SJCRH30 (cell line): ENCODE measurements around the gene APOM. TPM values are rescaled to one million over a fixed set of nuclear protein-coding genes. Genes with fewer than 3 reads are reported as not detected.
A peak's percentile ranks its signal among the peaks of the same experiment; 100 is the strongest.

Source experiments
- DNase-seq, 2 experiments: peaks; one replicate each; pipeline ENCODE4 v3.0.0-alpha.2; 2015 to 2020
- H3K27ac ChIP-seq: fragments of 250-450 bp; sonication (Bioruptor Pico); 2 replicates; pipeline ENCODE4 v1.5.1; 2020; ENCODE audit warnings: mild to moderate bottlenecking, moderate library complexity
- H3K27me3 ChIP-seq: fragments of 250-450 bp; sonication (Bioruptor Pico); 2 replicates; pipeline ENCODE4 v1.5.1; 2020; ENCODE audit warnings: mild to moderate bottlenecking, moderate library complexity
- H3K36me3 ChIP-seq: fragments of 250-450 bp; sonication (Bioruptor Pico); 2 replicates; pipeline ENCODE4 v1.5.1; 2020; ENCODE audit warnings: mild to moderate bottlenecking, moderate library complexity
- H3K4me1 ChIP-seq: fragments of 250-450 bp; sonication (Bioruptor Pico); 2 replicates; pipeline ENCODE4 v1.5.1; 2020; ENCODE audit warnings: mild to moderate bottlenecking, moderate library complexity
- H3K4me3 ChIP-seq: fragments of 250-450 bp; sonication (Bioruptor Pico); 2 replicates; pipeline ENCODE4 v1.5.1; 2020; ENCODE audit warnings: mild to moderate bottlenecking, moderate library complexity
- H3K9me3 ChIP-seq: fragments of 250-450 bp; sonication (Bioruptor Pico); replicated peaks from 2 replicates; pipeline ENCODE4 v1.5.1; 2020; ENCODE audit warnings: mild to moderate bottlenecking, moderate library complexity
- total RNA-seq: library from RNA; depleted of rRNA; stranded (reverse); fragments of >200 nt; shearing (Covaris generic); gene quantifications from 2 replicates; pipeline ENCODE4 v1.2.3, GENCODE V29; 2014; rRNA removed

Gene APOM
- total RNA-seq, result 1.8 and 2.0 TPM in 2 replicates

- Histone ChIP-seq H3K9me3 (no peaks in the 10 kb centered on the region), H3K4me1 (peaks cover 3% of the 10 kb centered on the region; the same call in 1 of the 2 replicates), H3K36me3 (peaks cover 4% of the 10 kb centered on the region; the same call in 1 of the 2 replicates), H3K27ac (no peak within 1 kb of the TSS), H3K27me3 (no peaks in the 10 kb centered on the region), H3K4me3 (no peak within 1 kb of the TSS)
- DNase-seq, result no peak
Measured at GRCh38 chr6:31655349-31656237, at the start of gene APOM. Gene APOM, plus strand, starts transcription at chr6:31655894. Its CDS starts 73 bp downstream, at chr6:31655967.

- H3K27me3 ChIP-seq, result no peaks in the 10 kb centered on the region
- H3K9me3 ChIP-seq, result no peaks in the 10 kb centered on the region
- no peak overlapping the region for H3K27ac ChIP-seq
- no peaks in the 10 kb centered on the region for H3K36me3 ChIP-seq
- no peak for DNase-seq
- H3K4me3 ChIP-seq, result no peak overlapping the region
- no peaks in the 10 kb centered on the region for H3K4me1 ChIP-seq
Measured at GRCh38 chr6:31607317-31607716, 48.4 kb upstream of the APOM start.

GRCh38 chr6:31609519-31610406, 45.9 kb upstream of the APOM start:
- Histone ChIP-seq H3K4me1 (no peaks in the 10 kb centered on the region), H3K27me3 (no peaks in the 10 kb centered on the region), H3K9me3 (no peaks in the 10 kb centered on the region), H3K4me3 (no peak overlapping the region), H3K27ac (no peak overlapping the region), H3K36me3 (no peaks in the 10 kb centered on the region)
- DNase-seq, result peak in 1 of 2 experiments; percentile 30

GRCh38 chr6:31610968-31611367, 44.7 kb upstream of the APOM start:
- H3K4me3 ChIP-seq, result no peak overlapping the region
- H3K9me3 ChIP-seq, result no peaks in the 10 kb centered on the region
- no peak overlapping the region for H3K27ac ChIP-seq
- H3K4me1 ChIP-seq, result no peaks in the 10 kb centered on the region
- no peaks in the 10 kb centered on the region for H3K36me3 ChIP-seq
- H3K27me3 ChIP-seq, result no peaks in the 10 kb centered on the region
- DNase-seq, result no peak

- Histone ChIP-seq H3K27ac (no peak overlapping the region), H3K36me3 (no peaks in the 10 kb centered on the region), H3K4me3 (no peak overlapping the region), H3K9me3 (no peaks in the 10 kb centered on the region), H3K4me1 (no peaks in the 10 kb centered on the region), H3K27me3 (no peaks in the 10 kb centered on the region)
- no peak for DNase-seq
Measured at GRCh38 chr6:31614075-31614619, 41.5 kb upstream of the APOM start.

GRCh38 chr6:31614684-31615578, 40.8 kb upstream of the APOM start, which contains the start of gene AIF1:
Gene AIF1, plus strand, starts transcription at chr6:31615234. Its CDS starts 96 bp downstream, at chr6:31615330.
- Histone ChIP-seq H3K4me3 (no peak within 1 kb of the TSS), H3K27ac (no peak within 1 kb of the TSS), H3K4me1 (no peaks in the 10 kb centered on the region), H3K36me3 (no peaks in the 10 kb centered on the region), H3K9me3 (no peaks in the 10 kb centered on the region), H3K27me3 (no peaks in the 10 kb centered on the region)
- DNase-seq, result no peak

GRCh38 chr6:31615748-31616147, 39.9 kb upstream of the APOM start:
- Histone ChIP-seq H3K36me3 (no peaks in the 10 kb centered on the region), H3K27me3 (no peaks in the 10 kb centered on the region), H3K4me1 (no peaks in the 10 kb centered on the region), H3K4me3 (no peak overlapping the region), H3K9me3 (no peaks in the 10 kb centered on the region), H3K27ac (no peak overlapping the region)
- DNase-seq, result no peak

GRCh38 chr6:31617010-31617409, 38.7 kb upstream of the APOM start:
- Histone ChIP-seq H3K27ac (no peak overlapping the region), H3K9me3 (no peaks in the 10 kb centered on the region), H3K4me1 (no peaks in the 10 kb centered on the region), H3K27me3 (no peaks in the 10 kb centered on the region), H3K4me3 (no peak overlapping the region), H3K36me3 (0 out of 2 replicates have a peak, but pooled peaks cover 3% of the 10 kb centered on the region)
- DNase-seq, result no peak

GRCh38 chr6:31619805-31620585, 35.7 kb upstream of the APOM start:
- Histone ChIP-seq H3K36me3 (peaks cover 28% of the 10 kb centered on the region), H3K9me3 (no peaks in the 10 kb centered on the region), H3K27ac (peak overlapping the region; percentile 91), H3K27me3 (no peaks in the 10 kb centered on the region), H3K4me3 (peak overlapping the region; percentile 64), H3K4me1 (no peaks in the 10 kb centered on the region)
- peak; percentile 98 for DNase-seq

GRCh38 chr6:31620586-31621319, 34.9 kb upstream of the APOM start, which contains the start of gene PRRC2A:
Gene PRRC2A, plus strand, starts transcription at chr6:31620715. Its CDS starts 2,075 bp downstream, at chr6:31622790.
- Histone ChIP-seq H3K4me3 (peak within 1 kb of the TSS; percentile 95), H3K27me3 (no peaks in the 10 kb centered on the region), H3K36me3 (peaks cover 36% of the 10 kb centered on the region), H3K27ac (peak within 1 kb of the TSS; percentile 91), H3K4me1 (no peaks in the 10 kb centered on the region), H3K9me3 (no peaks in the 10 kb centered on the region)
- peak; percentile 82 to 84 for DNase-seq

- Histone ChIP-seq H3K4me1 (no peaks in the 10 kb centered on the region), H3K27me3 (no peaks in the 10 kb centered on the region), H3K9me3 (no peaks in the 10 kb centered on the region), H3K36me3 (peaks cover 43% of the 10 kb centered on the region), H3K4me3 (peak overlapping the region; percentile 95), H3K27ac (peak overlapping the region; percentile 91)
- DNase-seq, result peak in 1 of 2 experiments; percentile 20
Measured at GRCh38 chr6:31621320-31621939, 34.3 kb upstream of the APOM start.

GRCh38 chr6:31621991-31622390, 33.7 kb upstream of the APOM start:
- H3K4me3 ChIP-seq, result peak overlapping the region; percentile 95
- no peaks in the 10 kb centered on the region for H3K9me3 ChIP-seq
- peak in 1 of 2 experiments; percentile 24 for DNase-seq
- no peaks in the 10 kb centered on the region for H3K4me1 ChIP-seq
- no peak overlapping the region; the same call in none of the 2 replicates for H3K27ac ChIP-seq
- H3K36me3 ChIP-seq, result peaks cover 48% of the 10 kb centered on the region
- H3K27me3 ChIP-seq, result no peaks in the 10 kb centered on the region
